HG03439 (cell line): ENCODE data around the gene NPPB.

ENCODE experiments used
- ATAC-seq: cut with Tn5 transposase; IDR thresholded peaks from one replicate; pipeline ENCODE4 v1.9.1; 2021; ENCODE audit warnings: mild to moderate bottlenecking, moderate library complexity; ENCODE audit not compliant: unreplicated experiment

Gene NPPB

DNA sequence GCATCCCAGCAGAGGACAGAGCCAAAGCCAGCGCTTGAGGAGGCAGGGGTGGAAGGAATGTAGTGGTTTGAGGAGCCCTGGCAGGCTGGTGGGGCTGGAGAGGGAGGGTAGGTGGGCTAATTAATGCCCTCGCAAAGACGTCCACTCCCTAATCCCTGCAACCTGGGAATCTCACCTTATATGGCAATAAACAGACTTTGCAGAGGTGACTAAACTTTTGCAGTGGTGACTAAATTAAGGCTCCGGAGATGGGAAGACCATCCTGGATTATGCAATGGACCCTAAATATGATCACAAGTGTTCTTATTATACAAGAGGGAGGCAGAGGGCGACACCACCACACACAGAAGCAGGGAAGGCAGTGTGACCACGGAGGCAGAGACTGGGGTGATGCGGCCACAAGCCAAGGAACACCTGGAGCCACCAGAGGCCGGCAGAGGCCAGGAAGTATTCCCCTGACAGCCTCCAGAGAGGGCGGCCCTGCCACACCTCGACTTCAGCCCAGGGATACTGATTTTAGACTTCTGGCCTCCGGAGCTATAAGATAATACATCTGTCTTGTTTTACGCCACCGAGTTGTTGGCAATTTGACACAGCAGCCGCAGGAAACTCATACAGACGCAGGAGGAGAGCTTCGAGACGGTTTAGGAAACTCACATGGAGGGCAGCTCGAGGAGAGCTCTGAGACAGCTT is 23.1 kb upstream of the NPPB start:
- ATAC-seq, result no peak

DNA sequence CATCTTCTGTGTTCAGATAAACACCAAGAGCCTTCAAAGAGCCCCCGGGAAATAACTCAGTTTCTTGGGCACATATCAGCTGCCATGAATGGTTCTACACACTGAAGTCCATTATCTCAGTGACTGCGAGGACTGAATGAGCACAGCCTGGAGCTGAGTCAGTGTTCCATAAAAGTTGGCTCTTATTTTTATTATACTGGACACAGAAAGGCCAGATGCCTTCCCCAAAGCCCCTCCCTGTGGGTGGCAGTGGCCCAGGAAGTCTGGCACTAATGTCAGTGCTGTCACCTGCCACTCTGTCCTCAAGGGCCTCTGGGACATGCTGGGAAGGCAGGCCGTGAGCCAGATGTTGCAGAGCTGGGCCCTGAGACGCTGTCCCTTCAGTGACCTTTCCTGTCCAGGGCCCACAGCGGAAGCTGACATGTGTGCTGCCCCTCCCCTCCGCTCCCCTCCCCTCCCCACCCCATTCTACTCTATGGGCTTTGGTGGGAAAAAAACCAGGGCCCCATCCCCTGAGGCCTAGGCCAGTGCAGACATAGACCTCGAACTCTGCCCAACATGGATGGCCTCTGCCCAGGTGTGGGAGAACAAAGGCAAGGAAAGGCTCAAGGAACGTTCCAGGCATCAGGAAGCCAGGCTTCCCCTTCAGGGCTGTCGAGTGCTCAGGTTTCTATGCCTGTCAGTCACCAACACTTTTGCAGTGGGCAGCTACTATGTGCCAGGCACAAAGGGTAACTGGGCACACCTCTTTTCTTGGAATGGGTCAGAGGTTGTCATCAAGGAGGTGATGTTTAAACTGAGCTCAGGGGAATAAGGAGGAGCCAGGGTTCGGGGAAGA is 22.4 kb upstream of the NPPB start:
- ATAC-seq, result no peak

DNA sequence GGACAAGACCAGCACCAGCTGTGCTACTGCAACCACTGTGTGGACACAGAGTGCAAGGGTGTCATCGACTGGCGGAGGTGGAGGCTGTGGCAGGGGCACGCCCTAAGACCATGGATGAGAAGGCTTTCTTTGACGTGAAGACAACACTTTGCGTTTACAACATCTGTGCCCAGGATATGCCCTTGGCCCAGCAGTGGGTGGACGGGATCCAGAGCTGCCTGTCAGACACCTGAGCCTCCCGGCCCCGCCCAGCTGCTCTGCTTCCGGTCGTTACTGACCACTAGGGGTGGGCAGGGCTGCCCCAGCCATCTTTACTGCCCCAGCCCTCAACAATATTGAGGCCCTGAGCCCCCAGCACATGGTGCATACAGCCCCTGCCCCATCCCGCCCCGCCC is 21.4 kb upstream of the NPPB start:
- ATAC-seq, result no peak

DNA sequence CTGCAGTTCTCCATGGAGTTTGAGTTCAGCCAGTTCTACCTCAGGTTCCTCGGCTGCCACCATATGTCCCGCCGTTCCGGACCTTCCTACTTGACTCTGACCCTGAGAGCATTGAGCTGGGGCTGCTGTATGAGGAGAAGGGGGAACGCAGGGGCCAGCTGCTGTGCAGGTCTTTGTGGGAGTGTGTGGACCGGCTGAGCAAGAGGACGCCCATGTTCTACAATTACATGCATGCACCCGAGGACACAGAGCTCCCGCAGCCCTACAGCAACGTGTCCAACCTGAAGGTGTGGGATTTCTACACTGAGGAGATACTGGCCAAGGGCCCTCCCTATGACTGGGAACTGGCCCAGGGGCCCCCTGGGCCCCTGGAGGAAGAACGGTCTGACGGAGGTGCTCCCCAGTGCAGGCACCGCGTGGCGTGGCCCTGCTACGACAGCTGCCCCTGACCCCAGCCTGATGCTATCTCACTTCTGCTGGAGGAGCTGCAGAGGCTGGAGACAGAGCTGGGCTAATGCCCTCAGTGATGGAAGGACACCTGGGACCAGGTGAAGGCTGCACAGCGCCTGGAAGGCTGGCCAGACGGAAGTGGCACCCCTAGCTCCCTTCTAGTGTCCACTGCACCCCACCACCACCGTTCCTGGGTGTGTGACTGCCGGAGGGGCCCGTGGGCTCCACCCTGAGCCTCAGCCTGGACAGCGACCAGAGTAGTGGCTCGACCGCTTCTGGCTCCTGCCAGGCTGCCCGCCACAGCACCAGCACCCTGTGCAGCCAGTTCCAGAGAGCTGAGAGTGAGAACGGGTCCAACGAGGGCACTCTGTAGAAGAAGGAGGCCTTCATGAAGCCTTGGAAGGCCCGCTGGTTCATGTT is 20.8 kb upstream of the NPPB start:
- ATAC-seq, result no peak

DNA sequence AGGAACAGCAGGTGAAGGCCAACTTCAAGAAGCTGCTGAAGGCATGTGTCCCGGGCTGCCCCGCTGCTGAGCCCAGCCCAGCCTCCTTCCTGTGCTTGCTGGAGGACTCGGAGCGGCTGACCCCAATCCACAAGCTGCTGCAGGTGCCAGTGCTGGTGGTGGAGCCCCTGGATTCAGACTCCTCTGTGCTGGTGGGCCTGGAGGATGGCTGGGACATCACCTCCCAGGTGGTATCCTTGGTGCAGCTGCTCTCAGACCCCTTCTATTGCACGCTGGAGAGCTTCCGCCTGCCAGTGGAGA is 20.1 kb upstream of the NPPB start:
- ATAC-seq, result no peak

DNA sequence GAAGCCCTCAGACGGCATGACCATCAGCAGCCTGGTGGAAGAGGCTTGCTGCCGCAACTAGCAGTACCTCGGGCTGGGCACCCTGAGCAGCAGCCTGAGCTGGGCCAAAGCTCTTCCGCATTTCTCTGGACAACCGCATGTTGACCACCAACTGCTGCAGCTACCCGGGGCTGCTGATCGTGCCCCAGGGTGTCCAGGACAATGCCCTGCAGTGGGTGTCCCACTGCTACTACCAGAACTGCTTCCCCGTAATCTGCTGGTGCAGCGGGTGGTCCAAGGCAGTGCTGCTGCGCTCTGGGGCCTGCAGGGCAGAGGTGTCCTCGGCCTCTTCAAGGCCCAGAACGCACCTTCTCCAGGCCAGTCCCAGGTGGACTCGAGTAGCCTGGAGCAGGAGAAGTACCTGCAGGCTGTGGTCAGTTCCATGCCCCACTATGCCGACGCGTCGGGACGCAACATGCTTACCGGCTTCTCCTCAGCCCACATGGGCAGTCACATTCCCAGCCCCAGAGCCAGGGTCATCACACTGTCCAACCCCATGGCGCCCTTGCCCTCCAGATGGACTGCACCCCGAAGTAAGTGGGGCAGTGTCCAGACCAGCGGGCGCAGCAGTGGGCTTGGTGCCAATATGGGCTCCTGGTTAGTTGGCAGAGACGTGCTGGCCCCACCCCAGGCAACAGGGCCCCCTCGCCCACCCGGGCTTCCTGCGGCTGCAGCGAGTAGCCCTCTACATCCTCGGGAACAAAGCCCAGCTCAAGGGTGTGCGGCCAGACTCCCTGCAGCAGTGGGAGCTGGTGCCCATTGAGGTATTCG is 19.5 kb upstream of the NPPB start:
- ATAC-seq, result no peak

DNA sequence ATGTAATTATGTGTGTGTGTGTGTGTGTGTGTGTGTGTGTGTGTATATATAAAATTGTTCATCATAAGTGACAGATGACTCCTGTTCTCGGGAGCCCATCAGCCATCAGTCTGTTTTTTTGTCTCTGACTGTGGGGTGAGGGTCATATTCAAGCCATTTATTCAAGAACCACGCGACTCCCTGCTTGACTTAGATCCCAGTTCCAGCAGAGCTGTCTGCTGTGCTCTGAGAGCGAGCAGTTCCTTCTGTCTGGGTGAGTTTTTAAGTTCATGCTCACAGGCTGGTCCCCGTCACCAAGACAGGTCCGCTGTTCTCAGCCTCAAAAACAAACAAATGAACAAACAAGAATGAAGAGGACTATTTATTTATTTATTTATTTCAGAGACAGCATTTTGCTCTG is 18.3 kb upstream of the NPPB start:
- ATAC-seq, result no peak

DNA sequence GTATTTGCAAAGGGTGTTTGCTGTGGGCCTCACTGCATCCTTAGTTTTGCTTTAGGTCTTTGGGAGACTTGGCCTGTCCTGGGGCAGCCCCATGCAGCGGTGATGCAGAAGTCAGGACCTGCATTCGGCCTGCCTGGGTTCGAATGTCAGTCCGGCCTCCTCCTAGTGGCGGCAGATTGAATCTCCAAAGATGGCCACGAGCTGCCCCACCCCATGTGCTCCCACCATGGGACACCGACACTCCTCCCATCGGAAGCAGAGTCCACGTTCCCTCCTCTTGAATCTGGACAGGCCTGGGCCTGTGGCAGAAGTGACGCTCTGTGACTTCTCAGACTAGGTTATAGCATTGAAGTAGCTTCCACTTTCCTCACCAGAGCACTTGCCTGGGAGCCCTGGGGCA is 16.3 kb upstream of the NPPB start:
- no peak for ATAC-seq

DNA sequence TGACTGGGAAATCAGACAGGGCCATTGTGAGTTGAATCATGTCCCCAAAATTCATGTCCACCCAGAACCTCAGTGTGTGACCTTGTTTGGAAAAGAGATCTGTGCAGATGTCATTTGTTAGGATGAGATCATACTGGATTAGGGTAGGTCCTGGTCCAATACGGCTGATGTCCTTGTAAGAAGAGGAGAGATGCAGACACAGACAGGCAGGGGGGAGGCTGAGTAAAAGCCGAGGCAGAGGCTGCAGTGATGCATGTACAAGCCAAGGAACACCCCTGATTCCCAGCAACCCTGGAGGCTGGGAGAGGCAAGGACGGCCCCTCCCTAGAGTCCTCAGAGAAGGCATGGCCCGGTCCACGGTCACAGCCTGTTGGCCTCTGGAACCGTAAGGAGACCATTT is 15.9 kb upstream of the NPPB start:
- no peak for ATAC-seq

DNA sequence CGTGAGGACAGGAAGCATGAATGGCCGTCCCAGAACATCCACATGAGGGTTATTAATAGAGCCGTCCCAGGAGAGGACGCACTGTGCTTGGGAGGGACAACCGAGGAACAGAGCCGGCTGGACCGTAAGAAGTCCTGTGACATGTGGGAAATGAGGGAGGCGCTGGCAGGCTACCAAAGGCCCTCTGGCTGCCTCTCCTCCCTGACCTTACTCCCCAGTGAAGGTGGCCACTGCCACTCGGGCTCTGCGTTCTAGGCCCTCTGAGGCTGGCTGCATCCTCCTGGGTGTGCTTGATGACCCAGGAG is 15.5 kb upstream of the NPPB start:
- no peak for ATAC-seq

DNA sequence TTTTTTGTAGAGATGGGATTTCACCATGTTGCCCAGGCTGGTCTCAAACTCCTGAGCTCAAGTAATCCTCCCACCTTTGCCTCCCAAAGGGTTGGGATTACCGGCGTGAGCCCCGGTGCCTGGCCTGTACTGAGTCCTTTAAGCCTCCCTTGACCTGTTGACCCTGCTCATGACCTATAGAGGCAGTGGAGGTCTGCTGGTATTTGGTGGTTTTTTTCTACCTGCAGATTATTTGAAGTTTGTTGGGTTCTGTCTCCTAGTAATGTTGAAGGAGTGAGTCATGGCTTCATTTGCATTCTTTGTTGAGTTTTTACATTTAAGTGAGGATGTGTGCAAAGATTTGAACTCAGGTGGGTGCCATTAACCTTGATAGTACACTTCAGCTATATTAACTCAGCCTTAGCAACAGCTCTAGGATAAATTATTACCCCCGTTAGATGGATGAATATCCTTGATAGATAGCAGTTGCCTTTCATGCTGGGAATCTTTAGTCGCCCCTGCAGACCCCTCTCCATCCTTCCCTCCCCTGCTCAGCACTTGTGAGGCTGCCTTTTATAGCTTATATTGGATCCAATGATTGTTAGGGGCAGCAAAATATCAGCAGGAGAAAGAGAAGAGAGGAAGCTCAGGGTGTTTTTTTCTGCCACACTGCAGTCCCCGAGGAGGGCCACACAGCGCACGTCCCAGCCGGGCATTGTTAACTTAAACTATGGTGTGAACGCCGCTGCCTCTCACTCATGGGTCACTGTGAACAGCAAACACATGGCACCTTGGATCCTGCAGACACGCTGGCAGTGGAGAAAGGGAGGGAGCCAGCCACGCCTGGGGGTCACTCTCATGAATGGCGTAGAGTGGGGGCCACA is 14.9 kb upstream of the NPPB start:
- no peak for ATAC-seq

DNA sequence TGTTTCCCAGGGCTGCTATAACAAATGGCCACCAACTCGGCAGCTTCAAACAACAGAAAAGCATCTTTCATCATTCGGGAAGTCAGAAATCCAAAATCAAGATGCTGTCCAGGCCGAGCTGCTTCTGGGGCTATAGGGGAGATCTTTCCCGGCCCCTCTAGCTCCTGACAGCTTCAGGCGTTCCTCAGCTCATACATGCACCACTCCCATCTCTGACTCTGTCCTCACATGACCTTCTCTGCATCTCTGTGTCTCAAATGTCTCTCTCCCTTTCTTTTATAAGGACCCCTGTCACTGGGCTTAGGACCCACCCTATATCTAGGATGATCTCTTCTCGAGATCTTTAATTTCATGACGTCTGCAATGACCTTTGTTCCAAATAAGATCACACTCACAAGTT is 13.8 kb upstream of the NPPB start:
- no peak for ATAC-seq

DNA sequence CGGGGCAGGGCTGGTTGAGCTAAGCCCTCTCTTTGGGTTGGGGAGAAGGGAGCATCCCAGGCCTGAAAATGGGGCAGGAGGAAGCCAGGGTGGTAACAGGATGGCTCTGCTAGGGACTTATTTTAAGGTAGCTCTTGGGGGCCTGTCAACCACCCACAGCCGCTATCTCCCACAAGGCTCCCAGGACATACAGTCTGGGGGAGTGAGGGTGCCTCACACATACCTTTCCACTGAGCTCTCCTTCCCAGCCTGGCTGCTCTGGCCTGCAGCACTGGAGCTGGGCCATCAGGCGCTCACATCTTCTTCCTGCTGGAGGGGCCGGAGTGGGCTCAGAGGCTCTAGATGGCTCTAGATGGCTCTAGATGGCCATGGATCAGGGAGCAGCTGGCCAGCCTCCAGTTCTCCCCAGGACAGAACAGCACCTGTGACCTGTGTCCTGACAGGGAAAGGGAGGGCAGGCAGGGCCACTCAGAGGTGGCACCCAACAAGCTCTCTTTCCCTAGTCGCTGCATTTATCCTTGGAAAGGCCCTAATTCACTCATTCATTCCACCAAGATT is 11.0 kb upstream of the NPPB start:
- no peak for ATAC-seq

DNA sequence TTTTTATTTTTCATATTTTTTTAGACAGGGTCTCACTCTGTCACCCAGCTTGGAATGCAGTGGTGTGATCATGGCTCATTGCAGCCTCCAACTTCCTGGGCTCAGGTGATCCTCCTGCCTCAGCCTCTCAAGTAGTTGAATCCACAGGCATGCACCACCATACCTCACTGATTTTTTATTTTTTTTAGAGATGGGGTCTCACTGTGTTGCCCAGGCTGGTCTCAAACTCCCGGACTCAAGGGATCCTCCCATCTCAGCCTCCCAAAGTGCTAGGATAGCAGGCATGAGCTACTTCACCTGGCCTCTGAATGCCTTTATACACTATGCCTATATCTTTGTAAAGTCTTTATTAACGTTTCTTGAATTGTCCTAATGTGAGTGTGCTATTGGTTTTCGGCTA is 10.4 kb upstream of the NPPB start:
- no peak for ATAC-seq

DNA sequence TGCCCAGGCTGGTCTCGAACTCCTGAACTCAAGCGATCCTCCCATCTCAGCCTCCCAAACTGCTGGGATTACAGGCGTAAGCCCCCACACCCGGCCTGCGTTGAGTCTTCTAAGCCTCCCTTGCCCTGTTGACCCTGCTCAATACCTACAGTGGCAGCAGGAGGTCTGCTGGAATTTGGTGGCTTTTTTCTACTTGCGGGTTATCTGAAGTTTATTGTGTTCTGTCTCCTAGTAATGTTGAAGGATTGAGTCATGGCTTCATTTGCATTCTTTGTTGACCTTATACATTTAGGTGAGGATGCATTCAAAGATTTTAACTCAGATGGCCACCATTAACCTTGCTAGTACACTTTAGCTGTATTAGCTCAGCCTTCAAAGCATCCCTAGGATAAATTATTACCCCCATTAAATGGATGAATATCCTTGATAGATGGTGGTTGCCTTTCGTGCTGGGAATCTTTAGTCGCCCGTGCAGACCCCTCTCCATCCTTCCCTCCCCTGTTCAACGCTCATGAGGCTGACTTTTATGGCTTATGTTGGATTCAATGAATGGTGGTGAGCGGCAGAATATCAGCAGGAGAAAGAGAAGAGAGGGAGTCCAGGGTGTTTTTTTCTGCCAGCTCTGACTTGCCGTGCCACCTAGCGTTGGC is 9.7 kb upstream of the NPPB start:
- no peak for ATAC-seq

DNA sequence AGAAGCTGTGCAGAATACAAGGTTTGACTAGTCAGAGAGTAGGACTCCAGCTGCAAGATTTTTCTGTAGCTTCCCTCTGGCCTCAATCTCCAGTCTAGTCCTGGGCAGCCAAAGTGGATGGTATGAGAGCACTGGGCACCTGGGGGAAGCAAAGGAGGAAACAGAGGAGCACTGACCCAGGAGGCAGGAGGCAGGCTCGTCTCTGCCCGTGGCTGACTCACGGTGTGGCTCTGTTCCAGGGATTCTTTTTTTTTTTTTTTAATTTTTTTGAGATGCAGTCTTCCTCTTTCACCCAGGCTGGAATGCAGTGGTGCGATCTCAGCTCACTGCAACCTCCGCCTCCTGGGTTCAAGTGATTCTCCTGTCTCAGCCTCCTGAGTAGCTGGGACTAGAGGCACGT is 4.1 kb upstream of the NPPB start:
- ATAC-seq, result no peak

DNA sequence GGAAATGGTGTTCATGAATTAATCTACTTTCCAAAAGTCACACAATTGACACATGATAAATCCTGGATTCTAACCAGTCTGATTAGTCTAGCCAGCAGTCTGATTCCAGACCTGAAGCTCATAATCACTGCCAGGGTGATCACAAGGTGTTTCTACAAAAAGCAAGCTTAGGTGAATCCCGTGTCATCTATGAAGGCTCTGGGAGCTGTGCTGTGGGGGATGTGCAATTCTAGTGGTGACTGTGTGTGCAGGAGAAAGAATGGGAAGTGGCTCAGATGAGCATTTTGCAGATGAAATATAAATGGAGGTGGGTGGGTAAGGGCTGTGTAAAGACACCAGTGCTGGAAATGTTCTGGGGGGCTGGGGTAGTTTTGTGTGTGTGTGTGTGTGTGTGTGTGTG is 1.8 kb upstream of the NPPB start:
- no peak for ATAC-seq

DNA sequence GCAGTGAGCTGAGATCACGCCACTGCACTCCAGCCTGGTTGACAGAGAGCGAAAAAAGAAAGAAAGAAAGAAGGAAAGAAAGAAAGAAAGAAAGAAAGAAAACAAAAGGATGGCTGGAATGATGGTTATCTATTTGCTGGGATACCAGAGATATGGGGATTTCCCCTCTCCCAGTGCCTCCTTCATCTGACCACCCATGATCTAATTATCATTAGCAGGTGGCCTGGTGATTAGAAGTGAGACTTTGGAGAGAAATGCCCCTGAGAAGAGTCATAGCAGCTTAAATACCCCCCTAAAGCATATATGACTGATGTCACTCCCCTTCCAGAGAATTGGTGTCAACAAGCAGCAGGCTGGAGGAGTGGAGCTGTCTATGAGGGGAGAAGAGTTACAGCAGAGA is 1.3 kb upstream of the NPPB start:
- no peak for ATAC-seq
